Stimulated activated CD4-positive, alpha-beta T cell treated with anti-CD3 and anti-CD28 coated beads, Interleukin-15, amount 100 ng/mL, for 48 hours (primary cell): Measurements from ENCODE around the gene HSPA4.
"Not testable (repeated sequence)": the region's sequence is repeated elsewhere in the genome, so short reads cannot be mapped to it uniquely, and the experiment has no call there.

Experiments
- DNase-seq, 2 donors: peaks; one replicate each; pipeline ENCODE4 v3.0.0-alpha.2; 2020; ENCODE audit warnings: low read depth in 2 of 2

The HSPA4 gene

DNA sequence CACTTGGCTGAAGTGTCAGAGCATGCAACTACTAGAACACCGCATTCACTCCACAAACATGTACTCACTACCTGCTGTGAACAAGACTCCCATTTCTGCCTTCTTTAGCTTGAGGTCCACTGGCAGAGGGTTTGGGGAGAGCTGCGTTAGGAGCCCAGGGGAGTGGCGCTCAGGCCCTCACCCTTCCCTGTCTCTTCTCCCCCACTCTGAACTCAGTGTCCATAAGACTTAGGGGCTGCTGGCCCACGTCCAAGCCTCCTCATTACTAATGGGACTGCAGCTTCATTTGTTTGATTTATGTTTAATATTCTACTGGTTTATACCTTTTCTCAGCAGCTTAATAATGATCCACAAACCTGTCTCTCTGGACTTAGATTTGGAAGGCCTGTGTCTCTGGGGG lies 70.9 kb downstream of the HSPA4 start:
- no peak for DNase-seq

DNA sequence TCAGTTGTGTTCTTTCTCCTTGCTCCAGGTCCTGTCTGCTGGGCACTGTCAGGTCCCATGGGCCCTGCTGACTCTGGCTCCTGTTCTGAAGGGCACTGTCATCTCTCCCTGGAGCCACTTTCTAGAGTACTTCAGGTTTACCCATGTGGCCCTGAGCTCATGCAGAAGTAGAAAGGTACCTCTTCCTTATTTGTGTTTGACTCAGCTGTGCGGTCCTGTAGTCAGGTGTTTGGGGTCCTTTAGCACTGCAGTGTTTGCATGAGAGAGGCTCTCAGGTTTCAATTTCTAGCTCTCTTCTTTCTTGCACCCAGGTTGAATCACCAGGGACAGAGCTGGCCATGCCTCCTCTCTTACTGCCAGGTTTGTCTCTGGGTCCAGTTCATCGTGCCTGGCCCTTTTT lies 71.5 kb downstream of the HSPA4 start:
- no peak for DNase-seq

GRCh38 chr5:133124891-133125290 lies 73.1 kb downstream of the HSPA4 start:
- DNase-seq, result no peak

DNA sequence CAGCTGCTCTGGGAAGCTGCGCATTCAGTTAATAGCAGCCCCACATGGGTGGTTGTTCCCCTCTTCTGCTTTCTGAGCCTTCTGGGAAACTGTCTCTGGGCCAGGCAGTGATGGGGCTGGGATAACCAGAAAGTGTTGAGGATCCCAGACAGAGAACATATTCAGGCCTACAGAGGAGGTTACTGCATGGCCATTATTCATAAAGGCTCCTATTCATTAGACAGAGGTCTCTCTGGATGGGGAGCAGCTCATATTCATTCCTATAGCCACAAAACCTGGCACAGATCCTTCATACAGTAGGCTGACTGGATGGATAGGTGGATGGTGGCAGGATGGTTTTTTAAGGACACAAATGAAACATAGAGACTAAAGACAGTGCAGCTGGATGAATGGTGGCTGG lies 76.3 kb downstream of the HSPA4 start:
- DNase-seq, result no peak

DNA sequence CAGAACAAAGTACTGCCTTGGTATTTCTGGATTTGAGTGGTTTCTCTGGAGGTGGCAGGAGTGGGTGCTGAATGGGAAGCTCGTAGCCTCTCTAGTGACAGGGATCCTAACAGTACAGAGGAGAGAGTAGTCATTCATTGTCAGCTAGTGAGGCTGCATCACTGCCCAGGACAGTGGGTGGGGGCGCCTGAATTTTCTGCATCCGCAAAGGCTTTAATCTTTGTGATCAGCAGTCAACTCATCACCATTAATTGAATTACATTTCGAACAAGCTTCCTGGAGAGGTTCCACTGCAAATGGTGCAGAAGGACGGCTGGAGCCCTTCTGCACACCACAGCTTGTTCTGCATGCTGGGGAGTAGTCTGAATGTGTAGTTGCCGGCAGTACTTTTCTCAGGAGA lies 77.5 kb downstream of the HSPA4 start:
- no peak for DNase-seq

DNA sequence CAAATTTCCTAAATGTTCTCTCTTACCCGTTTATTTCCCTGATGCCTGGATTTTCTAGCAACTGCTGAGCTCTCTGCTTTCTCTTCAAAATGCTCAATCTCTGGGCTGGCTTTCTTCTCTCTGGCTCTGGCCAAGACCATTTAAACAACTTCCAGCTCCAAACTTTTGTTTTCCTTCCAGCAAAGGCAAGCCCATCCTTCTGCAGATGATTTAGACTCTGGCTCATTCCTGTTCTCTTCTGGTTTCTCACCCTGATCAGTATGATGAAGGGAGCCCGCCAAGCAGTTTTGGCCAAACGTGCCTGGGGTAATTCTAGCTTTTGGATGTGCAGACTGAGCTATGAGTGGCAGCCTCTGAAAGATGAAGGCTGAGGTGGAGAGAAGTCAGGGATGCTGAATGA lies 78.1 kb downstream of the HSPA4 start:
- no peak for DNase-seq

- no peak for DNase-seq
These were observed 78.7 kb downstream of the HSPA4 start for GRCh38 chr5:133130387-133131118.

DNA sequence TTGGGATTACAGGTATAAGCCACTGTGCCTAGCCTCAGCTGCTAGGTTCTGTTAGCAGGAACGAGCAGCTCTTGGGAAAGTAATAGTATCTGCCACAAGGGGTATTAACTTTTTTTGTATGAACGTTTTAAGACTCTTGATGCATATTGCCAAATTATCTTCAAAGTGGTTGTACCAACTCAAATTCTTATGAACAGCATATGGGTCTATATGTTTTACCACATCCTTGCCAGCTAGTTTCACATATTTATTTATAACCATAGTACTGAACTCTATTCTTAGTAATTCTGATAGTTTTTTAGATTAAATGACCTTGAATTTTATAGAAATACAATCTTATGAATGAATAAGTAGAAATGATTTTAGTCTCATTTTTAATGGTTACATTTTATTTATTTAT lies 80.9 kb downstream of the HSPA4 start:
- DNase-seq, result no peak

GRCh38 chr5:133133241-133133640 lies 81.4 kb downstream of the HSPA4 start:
- not testable (repeated sequence) for DNase-seq

GRCh38 chr5:133136890-133137289 lies 85.1 kb downstream of the HSPA4 start:
- DNase-seq, result not testable (repeated sequence)

GRCh38 chr5:133140311-133140710 lies 88.5 kb downstream of the HSPA4 start:
- no peak for DNase-seq

- no peak for DNase-seq
These were observed 89.9 kb downstream of the HSPA4 start for GRCh38 chr5:133141746-133142145.

GRCh38 chr5:133142782-133143181 lies 91.0 kb downstream of the HSPA4 start:
- DNase-seq, result no peak

GRCh38 chr5:133144245-133144981 lies 92.6 kb downstream of the HSPA4 start:
- no peak for DNase-seq

DNA sequence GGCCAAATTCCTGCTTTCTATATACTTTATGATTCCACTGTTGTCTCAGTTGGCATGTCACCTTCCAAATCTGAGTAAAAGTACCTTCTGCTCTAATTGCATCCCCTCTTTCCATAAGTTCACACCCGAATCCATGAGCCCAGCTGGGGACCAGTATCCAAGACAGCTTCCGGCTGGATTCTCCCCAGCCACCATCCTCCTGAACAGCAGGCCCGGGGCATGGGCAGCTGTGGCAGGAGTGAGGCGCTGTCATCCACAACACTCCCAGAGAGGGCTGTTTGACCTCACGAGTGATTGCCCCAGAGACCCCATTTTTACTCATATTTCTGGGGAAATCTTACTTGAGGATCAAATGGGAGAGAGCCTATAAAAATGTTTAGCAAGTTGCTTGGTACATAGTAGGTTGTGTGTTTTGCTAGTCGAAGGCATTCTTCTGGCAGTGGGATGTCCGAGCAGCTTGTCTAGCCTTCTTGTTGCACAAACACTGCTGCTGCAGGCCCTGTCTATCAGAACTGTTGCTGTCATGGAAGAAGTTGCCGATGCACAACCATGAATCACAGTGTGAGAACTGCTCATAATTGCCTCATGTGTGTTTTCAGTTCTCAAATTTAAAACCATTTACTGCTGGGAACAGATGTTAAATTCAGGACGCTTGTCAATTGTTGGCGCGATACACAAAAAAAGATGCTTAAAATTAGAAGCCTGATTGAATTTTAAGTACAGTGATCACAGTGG lies 93.8 kb downstream of the HSPA4 start:
- no peak for DNase-seq

DNA sequence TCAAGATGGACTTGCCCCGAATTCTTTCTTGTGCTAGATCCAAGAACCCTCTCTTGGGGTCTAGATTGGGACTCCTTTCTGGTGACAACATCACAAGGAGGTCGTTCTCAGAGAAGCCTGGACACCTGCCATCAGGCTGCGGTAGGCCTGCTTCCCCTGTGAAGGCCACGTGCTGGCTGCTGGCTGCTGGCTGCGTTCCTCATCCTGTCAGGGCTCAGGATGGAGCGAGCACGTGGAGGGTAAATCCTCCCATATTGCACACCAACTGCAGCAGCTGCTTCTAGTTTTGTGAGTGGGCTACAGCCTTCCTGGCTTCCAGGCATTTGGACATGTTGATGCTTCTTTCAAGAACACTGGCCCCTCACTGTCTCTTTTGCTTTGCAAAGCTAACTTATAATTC lies 95.6 kb downstream of the HSPA4 start:
- DNase-seq, result no peak

- no peak for DNase-seq
These were observed 96.2 kb downstream of the HSPA4 start for GRCh38 chr5:133147815-133148567.

- no peak for DNase-seq
These were observed 97.5 kb downstream of the HSPA4 start for GRCh38 chr5:133149345-133149744.

DNA sequence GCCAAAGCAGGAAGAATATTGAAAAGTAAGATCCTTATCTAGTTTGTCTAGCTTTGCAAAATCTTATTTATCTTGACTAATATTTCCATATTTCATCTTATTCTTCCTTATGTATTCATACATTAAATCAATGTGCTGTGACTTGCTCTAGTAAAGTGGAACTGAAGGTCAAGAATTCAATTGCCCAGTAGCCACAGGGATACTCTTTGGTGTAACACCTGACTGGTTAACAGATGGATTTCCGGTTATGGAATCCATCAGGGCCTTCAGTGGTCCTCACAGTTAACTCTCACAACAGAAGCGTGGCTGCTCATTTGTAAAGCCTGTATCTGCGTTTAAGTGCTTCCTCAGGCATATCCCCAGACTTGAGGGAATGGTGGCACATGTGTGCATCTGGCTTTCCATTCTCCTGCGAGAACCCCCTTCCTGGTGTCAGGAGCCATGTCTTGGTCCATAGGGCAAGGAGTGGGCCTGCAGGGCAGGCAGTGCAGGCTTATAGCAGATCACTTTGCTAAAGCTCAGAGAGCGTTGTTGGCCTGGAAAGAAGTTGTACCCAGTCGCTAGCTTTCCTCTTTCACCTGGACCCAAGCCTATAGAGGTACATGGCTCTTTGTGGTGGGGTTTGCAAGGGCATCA lies 99.2 kb downstream of the HSPA4 start:
- DNase-seq, result no peak

DNA sequence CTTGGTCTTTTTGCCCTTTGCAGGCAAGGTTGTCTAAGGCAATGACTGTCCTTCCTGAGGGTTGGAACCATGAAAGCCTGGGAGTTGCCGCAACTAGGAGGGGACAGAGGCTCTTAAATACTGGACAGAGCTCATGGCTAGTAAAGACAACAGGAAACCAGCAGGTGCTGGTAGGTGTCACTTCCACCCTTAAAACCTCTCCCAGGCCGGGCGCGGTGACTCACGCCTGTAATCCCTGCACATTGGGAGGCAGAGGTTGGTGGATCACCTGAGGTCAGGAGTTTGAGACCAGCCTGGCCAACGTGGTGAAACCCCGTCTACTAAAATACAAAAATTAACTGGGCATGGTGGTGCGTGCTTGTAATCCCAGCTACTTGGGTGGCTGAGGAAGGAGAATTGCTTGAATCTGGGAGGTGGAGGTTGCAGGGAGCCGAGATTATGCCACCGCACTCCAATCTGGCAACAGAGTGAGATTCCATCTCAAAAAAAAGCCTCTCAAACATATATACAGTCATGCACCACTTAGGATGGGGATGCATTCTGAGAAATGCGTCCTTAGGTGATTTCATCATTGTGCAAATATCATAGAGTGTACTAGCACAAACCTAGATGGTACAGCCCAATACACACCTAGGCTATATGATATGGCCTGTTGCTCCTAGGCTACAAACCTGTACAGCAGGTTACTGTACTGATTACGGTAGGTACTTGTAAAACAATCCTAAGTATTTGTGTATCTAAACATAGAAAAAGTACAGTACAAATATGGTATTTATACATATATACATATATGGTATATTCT lies 102.7 kb downstream of the HSPA4 start:
- DNase-seq, result no peak
